Measurements from ENCODE around the gene TRIM61. TPM values are rescaled to one million over a fixed set of nuclear protein-coding genes. Genes with fewer than 3 reads are reported as not detected.

Gene TRIM61
- total RNA-seq, 1 donor from 2014 or later = not detected

GRCh38 chr4:164918956-164919355 is 58.5 kb downstream of the TRIM61 start:
- no peak for TF ChIP-seq CTCF (conservative IDR thresholded peaks at IDR 0.05; ENCODE audit: low read depth, low read length)
- no peak overlapping the region for H3K4me3 ChIP-seq (ENCODE audit: low read depth, low read length)

More at GRCh38 chr4:164918956-164919355, 58.5 kb downstream of the TRIM61 start:
- DNase-seq (ENCODE audit: low read depth) = no peak

Other genes starting within 250 kb of the TRIM61 start
- not detected in 2 replicates for gene SMIM31, start 223.5 kb downstream of the TRIM61 start, total RNA-seq
- not detected in 2 replicates for gene APELA, start 100.5 kb downstream of the TRIM61 start, total RNA-seq
- not detected in 2 replicates for gene TRIM60, start 54.3 kb upstream of the TRIM61 start, total RNA-seq
- not detected in 2 replicates for gene TRIM75, start 76.2 kb upstream of the TRIM61 start, total RNA-seq
- 9.0 and 14.5 TPM in 2 replicates for gene TMEM192, start 135.2 kb upstream of the TRIM61 start, total RNA-seq
- 17.4 and 19.5 TPM in 2 replicates for gene KLHL2, start 229.9 kb upstream of the TRIM61 start, total RNA-seq

All from epithelial cell of proximal tubule (primary cell).